Ecto neural progenitor cell (in vitro differentiated cells): ENCODE data around the gene RAB27B.
"Not testable (repeated sequence)": the region's sequence is repeated elsewhere in the genome, so short reads cannot be mapped to it uniquely, and the experiment has no call there.

Experiments used
- DNase-seq: peaks from one replicate; pipeline ENCODE4 v3.0.0-alpha.2; 2018; ENCODE audit warnings: low spot score

Gene RAB27B

DNA sequence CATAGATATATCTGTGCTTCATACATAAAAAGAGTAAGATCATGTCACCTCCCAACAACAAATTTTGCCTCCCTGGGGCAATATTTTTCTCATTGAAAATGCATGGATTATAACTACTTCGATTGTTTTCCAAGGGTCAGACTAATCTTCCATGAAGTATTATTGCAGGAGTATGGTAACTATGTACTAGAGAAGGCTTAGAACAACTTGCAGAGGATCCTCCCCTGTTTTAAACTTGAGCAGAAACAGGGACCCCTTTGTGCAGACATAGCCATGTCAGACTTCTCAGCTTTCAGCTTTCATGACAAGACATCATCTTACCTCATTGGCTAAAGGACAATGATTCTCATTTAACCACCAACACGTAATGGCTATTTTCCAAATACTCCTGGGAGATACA lies 13.2 kb upstream of the RAB27B start:
- no peak for DNase-seq

GRCh38 chr18:54820785-54821275 lies 7.4 kb upstream of the RAB27B start:
- not testable (repeated sequence) for DNase-seq

DNA sequence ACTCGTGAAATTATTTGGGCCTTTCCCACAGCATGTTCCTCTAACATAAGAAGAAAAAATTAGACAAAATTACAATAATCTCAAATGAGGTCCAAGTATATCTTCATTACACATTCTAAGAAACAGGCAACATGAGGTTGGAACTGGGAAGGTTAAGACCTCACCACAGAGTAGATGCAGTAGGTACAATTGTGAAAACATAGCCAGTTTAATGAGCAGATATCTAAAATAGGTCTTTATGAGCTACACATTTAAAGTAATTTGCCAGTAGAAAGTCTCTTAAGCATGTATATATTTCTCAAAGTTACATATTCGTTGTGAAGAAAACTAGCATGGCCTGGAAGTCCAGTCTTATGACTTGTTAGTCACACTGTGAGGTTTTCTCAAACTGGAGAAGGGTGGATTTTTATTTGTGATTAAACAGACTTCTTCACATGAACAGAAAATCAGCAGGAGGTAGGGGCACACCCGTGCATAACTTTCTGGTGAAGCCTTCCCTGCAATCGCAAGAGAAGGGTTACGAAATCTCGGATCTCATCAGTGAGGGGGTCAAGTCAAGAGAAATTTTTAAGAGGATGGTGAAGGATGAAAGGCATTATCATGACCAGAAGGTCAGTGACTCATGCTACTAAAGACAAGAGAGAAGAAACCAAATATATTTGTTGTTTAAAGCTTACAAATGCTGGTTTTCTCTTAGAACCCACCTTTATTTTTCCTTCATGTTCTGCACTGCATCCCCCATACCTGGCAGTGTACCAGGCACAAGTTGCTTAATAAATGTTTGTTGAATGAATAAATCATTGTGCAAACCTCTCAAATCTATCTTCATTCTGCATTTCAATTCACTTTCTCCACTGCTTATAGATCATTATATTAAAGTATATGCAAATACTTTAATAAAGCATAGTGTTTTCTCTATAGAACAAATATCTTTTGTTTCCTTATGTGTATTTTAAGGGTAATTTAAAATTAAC lies 5.1 kb upstream of the RAB27B start:
- no peak for DNase-seq

DNA sequence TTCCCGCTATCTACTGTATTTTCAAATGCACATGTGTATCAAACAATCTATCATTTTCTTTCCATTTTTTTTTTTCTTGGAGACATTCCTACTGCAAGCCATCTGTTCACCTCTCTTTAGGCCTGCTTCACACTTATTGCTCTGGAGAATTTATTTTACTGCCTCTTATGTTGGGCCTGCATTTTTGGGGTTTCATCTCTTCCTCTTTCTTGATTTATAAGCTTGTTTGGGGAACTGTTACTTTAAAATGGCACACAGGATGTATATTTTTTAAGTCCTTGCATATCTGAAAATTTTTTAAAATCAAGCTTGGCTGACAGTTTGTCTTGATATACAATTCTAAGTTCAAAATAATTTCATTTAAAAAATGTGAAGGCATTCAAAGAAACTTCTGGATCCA lies 3.5 kb upstream of the RAB27B start:
- DNase-seq: no peak

DNA sequence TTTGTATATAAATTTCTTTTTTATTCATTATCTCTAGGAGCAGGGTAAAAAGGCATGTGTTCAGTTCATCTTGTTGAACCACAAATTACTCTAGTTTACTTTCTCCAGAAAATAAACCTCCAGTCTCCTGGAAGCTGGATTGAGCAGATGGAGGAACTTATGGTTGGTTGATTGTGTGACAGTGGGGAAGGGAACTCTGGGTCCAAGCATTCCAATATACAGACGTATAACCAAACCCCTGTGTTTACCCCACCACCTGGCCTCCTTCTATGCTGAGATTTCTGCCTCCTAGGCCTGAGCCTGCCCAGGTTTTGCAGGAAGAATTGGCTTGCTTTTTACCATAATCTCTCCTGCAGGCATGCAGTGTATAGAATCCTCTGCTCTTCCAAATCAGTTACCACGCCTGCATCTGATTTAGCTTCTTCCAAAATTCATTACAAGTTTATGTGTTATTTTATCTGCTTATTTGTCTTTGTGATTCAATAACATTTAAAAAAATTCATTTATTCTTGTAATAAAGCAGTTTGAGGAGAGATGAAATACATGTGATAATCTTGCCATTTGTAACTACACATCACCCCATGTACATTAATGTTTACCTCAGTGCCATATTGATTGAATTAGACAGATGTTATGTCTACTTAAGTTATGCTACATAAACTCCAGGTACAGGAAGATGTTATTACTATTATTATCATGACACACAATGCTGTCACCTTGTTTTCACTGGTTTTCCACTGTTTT lies 2.5 kb upstream of the RAB27B start:
- DNase-seq: no peak

GRCh38 chr18:54828986-54829385 lies 709 bp downstream of the RAB27B start:
- DNase-seq: no peak

- no peak for DNase-seq
Observed at GRCh38 chr18:54829856-54830255, 1.6 kb downstream of the RAB27B start.

DNA sequence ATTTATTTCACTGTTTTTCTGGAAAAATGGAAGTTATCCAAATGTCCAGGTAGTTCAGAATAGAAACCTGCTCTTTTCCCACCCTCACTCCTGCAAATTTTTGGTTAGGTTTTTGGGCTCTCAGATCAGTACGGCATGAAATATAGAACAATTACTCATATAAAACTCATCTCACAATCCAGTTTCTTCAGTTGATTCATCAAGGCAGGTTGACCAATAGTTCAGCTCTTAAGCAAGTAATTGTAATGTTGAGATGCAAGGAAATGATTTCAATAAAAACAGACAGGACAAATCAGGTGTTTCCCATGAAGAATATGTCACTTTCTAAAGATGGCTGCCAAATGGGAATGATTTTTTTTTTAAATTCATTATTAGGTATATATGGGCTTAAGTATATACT lies 2.0 kb downstream of the RAB27B start:
- no peak for DNase-seq

- DNase-seq: no peak
Observed at GRCh38 chr18:54830866-54831265, 2.6 kb downstream of the RAB27B start.

DNA sequence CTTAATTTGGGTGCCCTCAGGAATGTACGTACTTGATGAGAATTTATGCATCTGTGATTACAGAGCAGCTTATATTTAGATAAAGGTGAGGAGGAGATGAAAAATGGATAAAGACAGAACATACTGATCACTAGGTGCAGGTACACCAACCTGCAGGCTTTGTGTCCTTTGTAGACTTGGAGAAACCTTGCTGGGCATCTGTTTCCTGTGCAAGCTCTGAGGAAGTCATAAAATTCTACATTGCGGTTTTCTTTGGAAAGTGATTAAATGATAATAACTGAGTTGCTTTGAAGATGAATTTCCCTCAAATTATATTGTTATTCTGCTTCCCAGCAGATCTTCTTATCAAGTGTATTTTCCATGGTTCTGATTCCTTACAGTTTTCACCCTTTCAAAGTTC lies 7.7 kb downstream of the RAB27B start:
- no peak for DNase-seq

- no peak for DNase-seq
Observed at GRCh38 chr18:54843314-54843713, 15.0 kb downstream of the RAB27B start.

DNA sequence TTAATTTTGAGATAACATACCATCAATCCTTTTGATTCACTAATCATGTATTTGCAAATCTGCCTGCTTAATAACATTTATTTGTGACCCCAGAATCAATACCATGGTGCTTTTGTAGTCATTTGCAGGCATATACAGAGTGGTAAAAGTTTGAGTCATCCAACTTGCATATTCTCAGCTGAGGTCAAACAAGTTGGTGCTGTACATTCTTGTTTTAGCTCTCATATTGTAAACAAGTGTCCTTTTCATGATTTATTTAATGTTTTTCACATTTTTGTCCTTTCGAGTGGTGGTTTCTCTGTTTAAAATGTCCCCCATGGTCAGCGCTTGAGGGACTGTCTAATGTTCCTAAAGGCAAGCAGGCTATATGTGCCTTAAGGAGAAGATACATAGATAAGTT lies 17.5 kb downstream of the RAB27B start:
- DNase-seq: no peak

GRCh38 chr18:54848121-54848520 lies 19.8 kb downstream of the RAB27B start:
- no peak for DNase-seq

GRCh38 chr18:54849683-54850082 lies 21.4 kb downstream of the RAB27B start:
- DNase-seq: no peak

- no peak for DNase-seq
Observed at GRCh38 chr18:54850598-54850997, 22.3 kb downstream of the RAB27B start.

DNA sequence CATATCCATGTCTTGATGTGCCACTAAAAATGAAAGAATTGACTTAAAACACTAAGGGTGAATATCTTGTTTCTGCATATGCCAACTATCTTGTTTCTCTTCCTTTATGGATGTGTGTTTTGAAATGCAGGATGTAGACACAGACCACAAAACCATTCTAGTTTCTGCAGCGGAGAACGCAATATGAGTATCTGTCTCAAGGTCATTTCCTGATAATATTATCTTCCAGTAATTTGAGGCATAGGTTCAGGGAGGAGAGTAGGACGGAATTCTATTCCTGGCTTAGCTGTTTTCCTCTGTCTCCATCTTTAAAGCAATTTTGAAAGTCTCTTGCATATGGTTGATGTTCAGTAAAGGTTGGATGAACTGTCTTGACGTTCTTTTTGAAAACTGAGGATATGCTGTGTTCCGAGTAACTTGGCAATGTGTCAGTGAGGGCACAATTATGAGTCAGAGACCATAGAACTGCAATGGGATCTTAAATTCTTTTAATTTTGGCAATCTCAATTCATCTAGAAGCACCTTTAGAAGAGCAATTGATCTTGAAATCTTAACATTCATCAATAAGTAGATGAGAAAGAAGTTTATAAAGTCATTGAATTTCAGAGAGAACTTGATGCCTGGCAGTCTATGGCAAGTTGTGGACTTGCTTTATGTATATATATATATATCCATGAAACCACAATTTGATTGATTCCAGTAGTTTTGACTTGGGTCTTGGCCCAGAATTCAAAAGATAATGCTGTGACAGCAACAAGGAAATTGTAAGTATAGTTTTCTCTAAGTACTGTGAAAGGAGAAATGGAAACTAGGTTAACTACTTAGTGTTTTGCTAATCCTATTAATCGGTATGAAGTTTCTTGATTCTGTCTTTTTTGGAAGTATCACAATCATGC lies 24.8 kb downstream of the RAB27B start:
- no peak for DNase-seq

DNA sequence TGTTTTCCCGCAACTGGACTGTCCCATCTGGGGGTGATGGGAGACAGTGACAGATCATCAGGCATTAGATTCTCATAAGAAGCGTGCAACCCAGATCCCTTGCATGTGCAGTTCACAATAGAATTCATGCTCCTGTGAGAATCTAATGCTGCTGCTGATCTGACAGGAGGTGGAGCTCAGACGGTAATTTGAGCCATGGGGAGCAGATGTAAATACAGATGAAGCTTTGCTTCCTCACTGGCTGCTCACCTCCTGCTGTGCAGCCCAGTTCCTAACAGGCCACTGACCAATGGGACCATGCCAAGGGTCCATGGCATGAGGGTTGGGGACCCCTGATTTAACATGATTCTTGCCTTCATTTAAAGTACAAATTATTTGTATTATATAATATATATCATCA lies 26.8 kb downstream of the RAB27B start:
- not testable (repeated sequence) for DNase-seq

- no peak for DNase-seq
Observed at GRCh38 chr18:54856105-54856646, 27.9 kb downstream of the RAB27B start.

- DNase-seq: no peak
Observed at GRCh38 chr18:54857499-54857898, 29.2 kb downstream of the RAB27B start.

DNA sequence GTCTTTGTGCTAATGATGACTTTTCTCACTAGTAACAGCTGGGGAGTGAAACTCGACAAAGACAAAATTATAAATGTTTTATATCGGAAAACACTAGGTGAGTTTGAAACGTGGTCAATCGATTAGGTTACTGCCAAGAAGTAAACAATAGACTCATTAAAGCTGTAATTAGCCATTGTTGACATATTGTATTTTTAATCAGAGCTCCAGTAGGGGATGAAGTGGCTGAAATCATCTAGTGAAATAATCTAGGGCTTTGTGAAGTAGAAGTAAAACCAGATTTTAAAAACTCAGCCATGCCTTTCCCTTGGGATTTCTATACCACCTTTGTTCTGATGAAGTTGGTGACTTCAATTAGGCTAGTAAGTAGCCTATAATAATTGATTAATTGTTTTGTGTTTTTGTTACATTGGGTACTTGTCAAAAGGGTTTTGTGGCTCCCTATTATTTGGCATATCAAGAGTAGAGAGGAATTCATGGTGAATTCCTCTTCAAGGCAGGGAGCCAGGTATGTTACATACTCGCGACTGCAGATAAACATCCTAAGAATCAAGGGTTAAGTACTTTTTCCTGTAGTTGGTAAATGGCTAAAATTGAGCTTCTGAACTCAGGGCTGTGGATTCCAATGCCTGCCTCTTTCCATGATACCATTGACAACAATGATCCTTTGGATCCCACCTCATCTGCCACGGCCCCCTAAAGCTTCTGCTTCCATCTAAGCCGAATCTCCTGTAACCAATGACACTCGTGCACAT lies 31.6 kb downstream of the RAB27B start:
- no peak for DNase-seq

- DNase-seq: no peak
Observed at GRCh38 chr18:54860941-54861340, 32.7 kb downstream of the RAB27B start.
